DMS53 (cell line): ENCODE results near the gene FOXO3.
A peak's percentile ranks its signal among the peaks of the same experiment; 100 is the strongest.
"Not testable (repeated sequence)": the region's sequence is repeated elsewhere in the genome, so short reads cannot be mapped to it uniquely, and the experiment has no call there.

Source experiments
- DNase-seq: peaks from one replicate; lab custom pipeline; 2025; lab: John Stamatoyannopoulos, UW

The FOXO3 gene

GRCh38 chr6:108683976-108684375 is 123.3 kb downstream of the FOXO3 start:
- DNase-seq: not testable (repeated sequence)

- no peak for DNase-seq
Measured at GRCh38 chr6:108684771-108685329, 124.1 kb downstream of the FOXO3 start.

GRCh38 chr6:108685970-108686369 is 125.3 kb downstream of the FOXO3 start:
- DNase-seq: no peak

GRCh38 chr6:108686896-108687295 is 126.2 kb downstream of the FOXO3 start:
- no peak for DNase-seq

GRCh38 chr6:108687921-108688320 is 127.2 kb downstream of the FOXO3 start:
- DNase-seq: no peak

GRCh38 chr6:108689272-108690161 is 128.8 kb downstream of the FOXO3 start:
- no peak for DNase-seq

- DNase-seq: no peak
Measured at GRCh38 chr6:108690326-108691049, 129.8 kb downstream of the FOXO3 start.

- no peak for DNase-seq
Measured at GRCh38 chr6:108693430-108694154, 132.9 kb downstream of the FOXO3 start.

GRCh38 chr6:108694816-108695215 is 134.1 kb downstream of the FOXO3 start:
- DNase-seq: no peak

GRCh38 chr6:108697561-108698161 is 136.9 kb downstream of the FOXO3 start:
- no peak for DNase-seq

- DNase-seq: no peak
Measured at GRCh38 chr6:108698593-108699289, 138.0 kb downstream of the FOXO3 start.

GRCh38 chr6:108699290-108700041 is 138.7 kb downstream of the FOXO3 start:
- no peak for DNase-seq

GRCh38 chr6:108702106-108702851 is 141.6 kb downstream of the FOXO3 start:
- DNase-seq: no peak

GRCh38 chr6:108706649-108707048 is 145.9 kb downstream of the FOXO3 start:
- DNase-seq: no peak

GRCh38 chr6:108707328-108707976 is 146.7 kb downstream of the FOXO3 start:
- peak; percentile 39 for DNase-seq

- no peak for DNase-seq
Measured at GRCh38 chr6:108710030-108710429, 149.3 kb downstream of the FOXO3 start.

GRCh38 chr6:108710551-108710950 is 149.8 kb downstream of the FOXO3 start:
- no peak for DNase-seq

GRCh38 chr6:108711071-108711470 is 150.4 kb downstream of the FOXO3 start:
- DNase-seq: no peak

- no peak for DNase-seq
Measured at GRCh38 chr6:108711826-108712225, 151.1 kb downstream of the FOXO3 start.
